Adrenal gland (tissue), 12 donors: ENCODE data around the gene NIPBL. TPM values are rescaled to one million over a fixed set of nuclear protein-coding genes. Genes with fewer than 3 reads are reported as not detected.

ENCODE experiments used
- DNase-seq, 7 donors: peaks; one replicate each; pipeline ENCODE4 v3.0.0-alpha.2; 2019 to 2020
- H3K27ac ChIP-seq, 5 donors: fragments of 200-600 bp; sonication (generic) in 4 of 5; 1 replicate in 3 of 5; 2 replicates in 2 of 5; pipeline versions ENCODE4 v1.5.1 to v1.8.0; 2016 to 2020; ENCODE audit warnings: mild to moderate bottlenecking in 1 of 5
- H3K27me3 ChIP-seq: fragments of 200-600 bp; 2 replicates; pipeline ENCODE4 v1.8.0; 2021
- H3K36me3 ChIP-seq, 2 donors: fragments of 200-600 bp; replicated peaks in 1 of 2; 1 replicate in 1 of 2; 2 replicates in 1 of 2; pipeline versions ENCODE4 v1.5.1 to v1.8.0; 2018 to 2022
- H3K4me1 ChIP-seq, 2 donors: fragments of 200-600 bp; replicated peaks in 1 of 2; 1 replicate in 1 of 2; 2 replicates in 1 of 2; pipeline versions ENCODE4 v1.5.1 to v1.8.0; 2018 to 2021
- H3K4me3 ChIP-seq, 4 donors: fragments of 200-600 bp; sonication (generic) in 3 of 4; one replicate each; pipeline ENCODE4 v1.5.1; 2016 to 2018
- H3K9me3 ChIP-seq, 3 donors: fragments of 200-600 bp; sonication (generic) in 1 of 3; replicated peaks in 1 of 3; 1 replicate in 2 of 3; 2 replicates in 1 of 3; pipeline versions ENCODE4 v1.5.1 to v1.8.0; 2016 to 2021
- CTCF ChIP-seq, 6 experiments: fragments of 450-650 bp in 4 of 6; fragments of 200-600 bp in 2 of 6; sonication (generic) in 1 of 6; IDR thresholded peaks; 1 replicate in 5 of 6; 2 replicates in 1 of 6; pipeline versions ENCODE4 v1.5.1 to v1.8.0; 2016 to 2021; ENCODE audit warnings: antibody characterized with exemption in 6 of 6, mild to moderate bottlenecking in 2 of 6, moderate library complexity in 1 of 6
- POLR2A ChIP-seq, 2 donors: fragments of 450-650 bp; IDR thresholded peaks; one replicate each; pipeline ENCODE4 v1.6.1; 2017; ENCODE audit warnings: antibody characterized with exemption in 2 of 2, mild to moderate bottlenecking in 2 of 2, moderate library complexity in 1 of 2
- WGBS, 4 donors: extraction: QIAGEN DNeasy Blood & Tissue Kit in 2 of 4; methylation state at CpG; one replicate each; pipeline versions ENCODE4 v1.1.5 to v1.1.7; 2013 to 2017; 5-methylcytosine and 5-hydroxymethylcytosine counted together
- intact Hi-C, 2 donors: fragments of 100-400 bp; cut with DNase I; formaldehyde crosslinking; loops; one replicate each; pipeline versions ENCODE4 v1.14.1 to v1.15.0; 2022 to 2023
- polyA plus RNA-seq, 3 donors: library from polyadenylated mRNA; stranded (reverse); fragments of 200-250 nt in 2 of 3; fragments of 350-450 nt in 1 of 3; fragmentation: Illumina TruSeq in 1 of 3; extraction: RNeasy Lipid Tissue Mini Kit (QIAGEN cat#74804) in 1 of 3; gene quantifications; one replicate each; pipeline ENCODE4 v1.2.3, GENCODE V29; 2013 to 2014
- total RNA-seq, 9 donors: library from RNA; depleted of rRNA in 4 of 9; stranded (reverse); fragments of >200 nt in 4 of 9; fragments of 120-200 nt in 1 of 9; fragmentation: NEBNext Ultra II Directional in 1 of 9; extraction: Animal tissue kit (Norgen Biotek cat#: 25700) in 1 of 9; gene quantifications; one replicate each; pipeline versions ENCODE4 v1.1.0 to v1.2.4, GENCODE V29; 2013 to 2023
- donor health status: healthy with polysubstance abuse.
- donor health status: Bipolar disorder and iron deficiency.
- donor health status: DM: yes; HTN: yes; CAD: no.
- donor health status: DM: no; HTN: no; CAD: no.
- donor health status: DM: no; HTN: no; CAD: no.
- donor health status: DM: yes; HTN: yes; CAD: no.

The NIPBL gene
- total and polyA plus RNA-seq, 12 donors, result 15.7 to 54.5 (median 41.9) TPM

GRCh38 chr5:36894954-36895353 is 18.4 kb downstream of the NIPBL start:
- no peak for DNase-seq
- H3K27ac ChIP-seq, result no peak overlapping the region
- H3K9me3 ChIP-seq, result no peaks in the 10 kb centered on the region
- TF ChIP-seq POLR2A (IDR thresholded peaks at IDR 0.05) (no peak), CTCF (IDR thresholded peaks at IDR 0.05) (no peak)
- intact Hi-C loops, result no loop called here
- peaks cover 0 to 36% of the 10 kb centered on the region in 2 donors for H3K4me1 ChIP-seq
- no peak overlapping the region for H3K4me3 ChIP-seq
- no peaks in the 10 kb centered on the region for H3K36me3 ChIP-seq
- 77 to 87% (median 83%) methylated on average over 1 of the region's 1 CpG for WGBS, 4 donors
- no peaks in the 10 kb centered on the region for H3K27me3 ChIP-seq

DNA sequence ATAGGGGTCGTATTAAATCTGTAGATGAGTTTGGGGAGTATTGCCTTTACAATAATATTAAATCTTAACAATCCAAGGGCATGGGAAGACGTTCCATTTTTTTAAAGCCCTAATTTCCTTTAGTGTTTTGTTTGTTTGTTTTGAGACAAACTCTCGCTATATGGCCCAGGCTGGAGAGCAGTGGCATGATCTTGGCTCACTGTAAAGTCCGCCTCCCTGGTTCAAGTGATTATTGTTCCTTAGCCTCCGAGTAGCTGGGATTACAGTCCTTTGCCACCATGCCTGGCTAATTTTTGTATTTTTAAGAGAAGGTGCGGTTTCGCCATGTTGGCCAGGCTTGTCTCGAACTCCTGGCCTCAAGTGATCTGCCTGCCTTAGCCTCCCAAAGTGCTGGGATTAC is 19.9 kb downstream of the NIPBL start:
- Histone ChIP-seq H3K4me3 (no peak overlapping the region), H3K27ac (no peak overlapping the region), H3K9me3 (no peaks in the 10 kb centered on the region), H3K36me3 (no peaks in the 10 kb centered on the region), H3K27me3 (no peaks in the 10 kb centered on the region), H3K4me1 (peaks cover 0 to 42% of the 10 kb centered on the region in 2 donors)
- no peak for TF ChIP-seq POLR2A (IDR thresholded peaks at IDR 0.05)
- no peak for TF ChIP-seq CTCF (IDR thresholded peaks at IDR 0.05)
- 93 to 94% (median 94%) methylated on average over 8 of the region's 8 CpGs for WGBS, 4 donors
- no peak for DNase-seq
- intact Hi-C loops, result no loop called here

DNA sequence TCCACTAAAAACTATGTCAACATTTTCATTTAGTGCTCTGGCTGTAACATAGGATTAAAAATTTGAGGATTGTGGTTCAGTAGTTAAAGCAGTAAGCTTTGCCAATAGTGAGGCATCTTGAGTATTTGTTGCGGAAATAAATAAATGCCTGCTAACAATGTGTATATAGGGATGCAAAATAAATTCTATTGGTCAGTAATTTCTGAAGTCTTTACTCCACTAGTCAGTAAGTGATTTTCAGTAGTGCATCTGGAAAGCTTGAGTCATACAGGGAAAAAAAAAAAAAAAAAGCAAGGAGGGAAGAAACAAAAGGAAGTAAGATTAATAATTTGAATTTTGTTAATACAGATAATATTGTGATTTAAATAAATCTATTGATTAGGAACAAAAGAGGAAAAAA is 21.0 kb downstream of the NIPBL start:
- WGBS, 4 donors, result 55 to 79% (median 64%) methylated on average over 1 of the region's 1 CpG
- peaks cover 0 to 42% of the 10 kb centered on the region in 2 donors for H3K4me1 ChIP-seq
- no peaks in the 10 kb centered on the region for H3K27me3 ChIP-seq
- intact Hi-C loops, result no loop called here
- no peak for DNase-seq
- TF ChIP-seq CTCF (IDR thresholded peaks at IDR 0.05), result no peak
- no peak for TF ChIP-seq POLR2A (IDR thresholded peaks at IDR 0.05)
- H3K9me3 ChIP-seq, result peaks cover 0 to under 1% (median 0%) of the 10 kb centered on the region in 3 donors
- H3K4me3 ChIP-seq, result no peak overlapping the region
- H3K36me3 ChIP-seq, result no peaks in the 10 kb centered on the region
- peak overlapping the region in 1 of 5 donors; percentile 18 for H3K27ac ChIP-seq

DNA sequence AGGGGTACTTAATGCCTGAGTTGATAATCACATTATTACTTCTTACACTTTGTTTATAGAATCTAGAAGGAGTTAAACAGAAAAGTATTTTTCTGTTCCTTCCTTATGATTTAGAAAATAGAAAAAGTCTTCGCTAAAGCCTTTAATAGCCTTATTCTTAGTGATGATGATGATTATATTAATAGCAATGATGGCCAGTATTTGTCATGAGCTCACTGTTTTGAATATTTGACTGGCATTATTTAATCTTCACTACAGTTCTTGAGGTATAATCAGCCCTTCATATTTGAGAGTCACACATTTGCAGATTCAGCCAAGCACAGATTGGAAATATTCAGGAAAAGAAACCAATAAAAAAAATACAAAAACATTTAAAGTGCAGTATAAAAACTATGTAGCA is 23.3 kb downstream of the NIPBL start:
- intact Hi-C loops, result no loop called here
- Histone ChIP-seq H3K27ac (no peak overlapping the region), H3K4me3 (no peak overlapping the region), H3K9me3 (peaks cover 0 to 5% (median 0%) of the 10 kb centered on the region in 3 donors), H3K27me3 (no peaks in the 10 kb centered on the region), H3K4me1 (peaks cover 0 to 42% of the 10 kb centered on the region in 2 donors), H3K36me3 (no peaks in the 10 kb centered on the region)
- WGBS, 4 donors, result 87 to 96% (median 92%) methylated on average over 1 of the region's 1 CpG
- TF ChIP-seq CTCF (IDR thresholded peaks at IDR 0.05) (no peak), POLR2A (IDR thresholded peaks at IDR 0.05) (no peak)
- DNase-seq, result no peak
